Pancreas (tissue), 10 donors: Measurements from ENCODE around the gene BATF. TPM values are rescaled to one million over a fixed set of nuclear protein-coding genes. Genes with fewer than 3 reads are reported as not detected.
A peak's percentile ranks its signal among the peaks of the same experiment; 100 is the strongest.

Source experiments
- ATAC-seq, 4 donors: fragments of 200-7000 bp; cut with Tn5 transposase; one replicate each; pipeline versions ENCODE4 v1.8.0 to v1.9.1; 2020; ENCODE audit warnings: mild to moderate bottlenecking in 4 of 4, moderate library complexity in 4 of 4
- DNase-seq, 6 donors: peaks; one replicate each; pipeline ENCODE4 v3.0.0-alpha.2; 2020
- FAIRE-seq: peaks from 2 replicates; lab custom pipeline; 2012; peaks lifted over from hg19 to GRCh38; lab: Jason Lieb, UNC
- H3K27ac ChIP-seq, 4 donors: fragments of 200-600 bp; sonication (generic); 1 replicate in 3 of 4; 2 replicates in 1 of 4; pipeline versions ENCODE4 v1.5.0 to v1.8.0; 2020
- H3K27me3 ChIP-seq, 4 donors: fragments of 200-600 bp; one replicate each; pipeline ENCODE4 v1.8.0; 2021
- H3K36me3 ChIP-seq, 3 donors: fragments of 200-600 bp; sonication (generic) in 1 of 3; one replicate each; pipeline versions ENCODE4 v1.5.0 to v1.8.0; 2020 to 2021
- H3K4me1 ChIP-seq, 3 donors: fragments of 200-600 bp; one replicate each; pipeline ENCODE4 v1.8.0; 2021
- H3K4me3 ChIP-seq, 4 donors: fragments of 200-600 bp; sonication (generic) in 2 of 4; one replicate each; pipeline versions ENCODE4 v1.5.0 to v1.8.0; 2020 to 2021
- H3K9me3 ChIP-seq, 4 donors: fragments of 200-600 bp; one replicate each; pipeline ENCODE4 v1.8.0; 2021
- WGBS, 2 donors: extraction: QIAGEN DNeasy Blood & Tissue Kit; methylation state at CpG; one replicate each; pipeline ENCODE4 v1.1.7; 2013; 5-methylcytosine and 5-hydroxymethylcytosine counted together
- intact Hi-C, 3 donors: fragments of 100-400 bp; cut with DNase I; formaldehyde crosslinking; loops; one replicate each; pipeline versions ENCODE4 v1.11.1 to v1.14.2; 2022
- polyA plus RNA-seq, 2 donors: library from polyadenylated mRNA; stranded (reverse); fragments of 200-250 nt; gene quantifications; one replicate each; pipeline ENCODE4 v1.2.3, GENCODE V29; 2013
- total RNA-seq, 6 donors: library from RNA; stranded (reverse); fragmentation: NEBNext Ultra II Directional in 4 of 6; extraction: Animal tissue kit (Norgen Biotek cat#: 25700) in 4 of 6; gene quantifications; one replicate each; pipeline versions ENCODE4 v1.2.1 to v1.2.4, GENCODE V29; 2021 to 2023
- TF ChIP-seq, protein P1 (sequence below), 4 donors: fragments of 200-600 bp; sonication (generic) in 3 of 4; IDR thresholded peaks; one replicate each; pipeline versions ENCODE4 v1.5.0 to v1.8.0; 2021; ENCODE audit warnings: antibody characterized with exemption in 4 of 4
- donor health status: healthy with polysubstance abuse.
- donor health status: DM: no; HTN: no; CAD: no; lungs with moderate emphysema.
- donor health status: DM: no; HTN: no; CAD: no.
- donor health status: control.
- donor health status: control.
- donor health status: Bipolar disorder and iron deficiency.
- donor health status: DM: yes; HTN: yes; CAD: no.
- donor health status: DM: no; HTN: no; CAD: no.
- donor health status: DM: no; HTN: no; CAD: no.
- donor health status: DM: yes; HTN: yes; CAD: no.

BATF gene
- total and polyA plus RNA-seq, 8 donors: 0.28 to 1.7 (median 0.98) TPM; not detected in 1

DNA sequence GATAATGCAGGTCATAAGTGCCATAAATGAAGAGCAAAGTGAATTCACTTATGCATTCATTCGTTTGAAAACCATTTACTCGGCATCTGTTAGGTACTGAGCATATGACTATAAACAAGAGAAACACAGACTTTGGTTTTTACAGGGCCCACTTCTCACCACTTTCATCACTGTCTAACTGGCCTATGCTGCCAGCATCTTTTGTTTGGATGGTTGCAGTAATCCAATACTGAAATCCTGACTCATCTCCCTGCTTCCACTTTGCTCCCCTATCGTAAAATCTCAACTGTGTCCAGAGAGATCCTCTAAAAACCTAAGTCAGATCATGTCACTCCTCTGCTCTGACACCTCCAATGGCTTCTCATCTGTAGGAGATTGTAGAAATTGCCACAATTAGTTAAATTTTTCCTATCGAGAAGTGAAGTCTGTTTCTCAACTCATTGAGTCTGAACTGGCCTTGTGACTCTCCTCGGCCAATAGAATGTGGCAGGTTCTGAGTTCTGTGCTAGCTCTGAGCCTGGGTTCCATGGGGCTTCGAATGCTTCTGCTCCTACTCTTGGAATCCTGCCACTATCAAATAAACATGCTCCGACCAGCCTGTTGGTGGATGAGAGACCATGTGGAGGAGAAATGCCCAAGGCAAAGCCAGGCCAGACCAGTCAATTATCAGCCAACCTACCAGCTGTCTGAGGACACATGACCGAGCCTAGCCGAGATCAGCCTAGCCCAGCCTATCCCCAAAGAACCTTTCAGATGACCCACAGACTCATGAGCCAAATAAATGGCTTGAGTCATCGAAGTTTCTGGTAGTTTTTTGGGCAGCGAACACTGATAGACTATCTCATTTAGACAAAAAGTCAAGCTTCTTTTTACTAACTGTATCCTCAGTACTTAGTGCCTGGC lies 2.2 kb upstream of the BATF start:
- H3K36me3 ChIP-seq: no peaks in the 10 kb centered on the region
- ATAC-seq (no peak), DNase-seq (no peak), FAIRE-seq (no peak)
- peaks cover 0 to 8% (median 0%) of the 10 kb centered on the region in 3 donors for H3K4me1 ChIP-seq
- H3K9me3 ChIP-seq: no peaks in the 10 kb centered on the region
- no peak overlapping the region for H3K4me3 ChIP-seq
- intact Hi-C loops: no loop called here
- H3K27ac ChIP-seq: no peak overlapping the region
- 92 to 94% methylated on average over 11 of the region's 11 CpGs for WGBS, 2 donors
- TF ChIP-seq, protein P1, sequence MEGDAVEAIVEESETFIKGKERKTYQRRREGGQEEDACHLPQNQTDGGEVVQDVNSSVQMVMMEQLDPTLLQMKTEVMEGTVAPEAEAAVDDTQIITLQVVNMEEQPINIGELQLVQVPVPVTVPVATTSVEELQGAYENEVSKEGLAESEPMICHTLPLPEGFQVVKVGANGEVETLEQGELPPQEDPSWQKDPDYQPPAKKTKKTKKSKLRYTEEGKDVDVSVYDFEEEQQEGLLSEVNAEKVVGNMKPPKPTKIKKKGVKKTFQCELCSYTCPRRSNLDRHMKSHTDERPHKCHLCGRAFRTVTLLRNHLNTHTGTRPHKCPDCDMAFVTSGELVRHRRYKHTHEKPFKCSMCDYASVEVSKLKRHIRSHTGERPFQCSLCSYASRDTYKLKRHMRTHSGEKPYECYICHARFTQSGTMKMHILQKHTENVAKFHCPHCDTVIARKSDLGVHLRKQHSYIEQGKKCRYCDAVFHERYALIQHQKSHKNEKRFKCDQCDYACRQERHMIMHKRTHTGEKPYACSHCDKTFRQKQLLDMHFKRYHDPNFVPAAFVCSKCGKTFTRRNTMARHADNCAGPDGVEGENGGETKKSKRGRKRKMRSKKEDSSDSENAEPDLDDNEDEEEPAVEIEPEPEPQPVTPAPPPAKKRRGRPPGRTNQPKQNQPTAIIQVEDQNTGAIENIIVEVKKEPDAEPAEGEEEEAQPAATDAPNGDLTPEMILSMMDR (IDR thresholded peaks at IDR 0.05): no peak
- no peaks in the 10 kb centered on the region for H3K27me3 ChIP-seq

DNA sequence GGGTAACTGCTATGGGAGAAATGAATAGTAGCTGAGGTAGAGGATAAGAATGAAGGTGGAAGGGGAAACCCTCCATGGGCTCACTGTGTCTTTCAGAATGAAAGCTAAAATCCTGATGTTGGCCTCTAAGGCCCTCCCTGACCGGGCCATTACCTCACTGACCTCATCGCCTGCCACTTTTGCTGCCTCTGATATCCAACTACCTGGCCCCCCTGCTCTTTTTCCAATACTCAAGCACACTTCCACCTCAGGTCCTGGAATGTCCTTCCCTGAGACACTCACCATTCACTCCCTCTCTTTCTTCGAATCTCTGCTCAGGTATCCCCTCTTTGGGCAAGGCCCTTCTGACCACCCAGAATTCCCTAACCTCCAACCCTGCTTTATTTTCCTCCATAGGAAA lies 1.4 kb upstream of the BATF start:
- FAIRE-seq (no peak), DNase-seq (no peak), ATAC-seq (no peak)
- Histone ChIP-seq H3K9me3 (no peaks in the 10 kb centered on the region), H3K36me3 (no peaks in the 10 kb centered on the region), H3K4me1 (peaks cover 0 to 8% (median 0%) of the 10 kb centered on the region in 3 donors), H3K4me3 (no peak overlapping the region), H3K27me3 (no peaks in the 10 kb centered on the region), H3K27ac (peak overlapping the region in 1 of 4 donors; percentile 57)
- intact Hi-C loops: no loop called here
- TF ChIP-seq, protein P1 (IDR thresholded peaks at IDR 0.05): no peak
- 82 to 88% methylated on average over 3 of the region's 3 CpGs for WGBS, 2 donors

DNA sequence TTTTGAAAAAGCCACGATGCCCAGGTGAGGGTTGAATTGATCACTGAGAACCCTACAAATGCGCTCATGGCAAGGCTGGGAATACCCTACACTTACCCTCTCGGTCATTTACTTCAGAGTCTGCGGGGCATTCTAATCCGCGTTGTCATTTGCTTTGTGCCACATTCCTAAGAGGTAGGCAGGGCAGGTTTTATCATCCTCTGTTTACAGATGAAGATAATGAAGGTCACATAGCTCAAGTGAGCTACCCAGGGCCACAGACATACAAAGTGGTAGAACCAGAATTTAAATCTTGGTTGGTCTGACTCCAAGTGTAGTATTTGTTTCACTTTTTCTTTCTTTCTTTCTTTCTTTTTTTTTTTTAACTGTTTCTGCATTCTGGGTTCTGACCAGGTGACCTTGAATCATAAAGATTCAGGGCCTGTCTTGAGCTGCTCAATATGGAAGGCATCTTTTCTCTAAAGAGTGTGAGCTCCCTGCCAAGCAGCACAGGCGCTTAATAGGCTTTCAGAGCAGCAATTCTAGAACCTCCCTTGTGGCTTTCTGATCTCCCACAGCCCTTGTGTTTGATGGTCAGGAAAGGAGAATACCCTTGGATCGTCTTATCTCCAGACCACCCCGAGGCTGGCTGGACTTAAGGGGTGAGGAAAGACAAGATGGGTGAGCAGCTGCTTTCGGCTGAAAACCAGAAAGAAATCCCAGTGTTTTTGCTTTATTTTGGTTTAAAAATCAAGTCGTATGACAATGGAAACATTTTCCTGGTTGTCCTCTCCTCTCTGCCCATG lies 662 bp upstream of the BATF start:
- Histone ChIP-seq H3K4me3 (peak overlapping the region in 1 of 4 donors; percentile 34), H3K27ac (peak overlapping the region in 1 of 4 donors; percentile 57), H3K27me3 (no peaks in the 10 kb centered on the region), H3K4me1 (peaks cover 0 to 8% (median 0%) of the 10 kb centered on the region in 3 donors), H3K9me3 (no peaks in the 10 kb centered on the region), H3K36me3 (no peaks in the 10 kb centered on the region)
- intact Hi-C loops: no loop called here
- FAIRE-seq: no peak
- TF ChIP-seq, protein P1 (IDR thresholded peaks at IDR 0.05): no peak
- ATAC-seq: peak; percentile 55 to 84 (median 75)
- no peak for DNase-seq
- 29 to 32% methylated on average over 11 of the region's 11 CpGs for WGBS, 2 donors

DNA sequence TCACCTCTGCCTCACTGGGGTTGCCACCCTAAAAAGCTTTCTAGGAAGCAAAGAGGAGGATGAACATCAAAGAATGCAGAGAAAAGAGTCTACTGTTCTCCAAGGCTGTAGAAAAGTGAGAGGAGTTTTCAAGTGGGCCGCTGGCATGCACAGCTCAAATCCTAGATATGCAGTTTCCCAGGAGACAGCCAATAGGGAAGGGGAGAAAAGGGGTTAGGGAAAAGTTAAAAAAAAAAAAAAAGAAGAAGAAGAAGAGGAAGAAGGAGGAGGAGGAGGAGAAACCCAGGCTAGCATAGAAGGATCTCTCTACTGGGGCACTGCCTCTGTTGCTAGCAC lies 682 bp downstream of the BATF start:
- Histone ChIP-seq H3K4me3 (peak overlapping the region in 1 of 4 donors; percentile 34), H3K9me3 (no peaks in the 10 kb centered on the region), H3K27ac (no peak overlapping the region), H3K36me3 (no peaks in the 10 kb centered on the region), H3K4me1 (peaks cover 0 to 8% (median 0%) of the 10 kb centered on the region in 3 donors), H3K27me3 (no peaks in the 10 kb centered on the region)
- TF ChIP-seq, protein P1 (IDR thresholded peaks at IDR 0.05): no peak
- ATAC-seq: no peak
- DNase-seq: no peak
- intact Hi-C loops: no loop called here
- 80 to 85% methylated on average over 1 of the region's 1 CpG for WGBS, 2 donors
- no peak for FAIRE-seq
